Esophagus muscularis mucosa (tissue), 4 donors: ENCODE results near the gene ARSI. TPM values are rescaled to one million over a fixed set of nuclear protein-coding genes. Genes with fewer than 3 reads are reported as not detected.

ENCODE experiments used
- DNase-seq: peaks from one replicate; pipeline ENCODE4 v3.0.0-alpha.2; 2017; ENCODE audit errors: extremely low spot score
- H3K27ac ChIP-seq, 4 donors: fragments of 200-600 bp; sonication (generic); replicated peaks in 1 of 4; 1 replicate in 3 of 4; 2 replicates in 1 of 4; pipeline ENCODE4 v1.5.1; 2016 to 2019; ENCODE audit warnings: mild to moderate bottlenecking in 1 of 4
- H3K27me3 ChIP-seq, 4 donors: fragments of 200-600 bp; sonication (generic); one replicate each; pipeline versions ENCODE4 v1.5.1 to v1.6.0; 2016 to 2019
- H3K36me3 ChIP-seq, 4 donors: fragments of 200-600 bp; sonication (generic); one replicate each; pipeline ENCODE4 v1.5.1; 2016 to 2019
- H3K4me1 ChIP-seq, 4 donors: fragments of 200-600 bp; sonication (generic); one replicate each; pipeline ENCODE4 v1.5.1; 2016 to 2019
- H3K4me3 ChIP-seq, 4 donors: fragments of 200-600 bp; sonication (generic); 1 replicate in 2 of 4; 2 replicates in 2 of 4; pipeline ENCODE4 v1.5.1; 2016 to 2019; ENCODE audit warnings: mild to moderate bottlenecking in 4 of 4, moderate library complexity in 1 of 4
- H3K9me3 ChIP-seq, 4 donors: fragments of 200-600 bp; sonication (generic); 1 replicate in 3 of 4; 2 replicates in 1 of 4; pipeline ENCODE4 v1.5.1; 2016 to 2019
- CTCF ChIP-seq, 3 experiments: fragments of 200-600 bp in 2 of 3; fragments of 450-650 bp in 1 of 3; sonication (generic) in 2 of 3; IDR thresholded peaks; one replicate each; pipeline ENCODE4 v1.5.1; 2017 to 2019; ENCODE audit warnings: antibody characterized with exemption in 3 of 3, mild to moderate bottlenecking in 2 of 3, moderate library complexity in 1 of 3
- EP300 ChIP-seq: sonication (generic); formaldehyde crosslinking; IDR thresholded peaks from one replicate; pipeline ENCODE4 v1.6.1; 2017; ENCODE audit warnings: antibody characterized with exemption
- POLR2A ChIP-seq: fragments of 450-650 bp; IDR thresholded peaks from one replicate; pipeline ENCODE4 v1.6.1; 2017; ENCODE audit warnings: antibody characterized with exemption, moderate library complexity, mild to moderate bottlenecking, low read depth
- POLR2AphosphoS5 ChIP-seq, 2 donors: sonication (generic); formaldehyde crosslinking; IDR thresholded peaks; one replicate each; pipeline ENCODE4 v1.6.1; 2017; ENCODE audit warnings: antibody characterized with exemption in 2 of 2
- WGBS: methylation state at CpG from one replicate; pipeline ENCODE4 v1.1.5; 2018; 5-methylcytosine and 5-hydroxymethylcytosine counted together
- intact Hi-C: fragments of 100-400 bp; cut with DNase I; formaldehyde crosslinking; loops from one replicate; pipeline ENCODE4 v1.15.1; 2023
- total RNA-seq, 4 donors: library from RNA; depleted of rRNA; stranded (reverse); fragments of >200 nt; gene quantifications; one replicate each; pipeline versions ENCODE4 v1.1.0 to v1.2.1, GENCODE V29; 2016

The ARSI gene
- total RNA-seq, 4 donors from 2014 or later: 5.8 to 20.6 (median 10.1) TPM

DNA sequence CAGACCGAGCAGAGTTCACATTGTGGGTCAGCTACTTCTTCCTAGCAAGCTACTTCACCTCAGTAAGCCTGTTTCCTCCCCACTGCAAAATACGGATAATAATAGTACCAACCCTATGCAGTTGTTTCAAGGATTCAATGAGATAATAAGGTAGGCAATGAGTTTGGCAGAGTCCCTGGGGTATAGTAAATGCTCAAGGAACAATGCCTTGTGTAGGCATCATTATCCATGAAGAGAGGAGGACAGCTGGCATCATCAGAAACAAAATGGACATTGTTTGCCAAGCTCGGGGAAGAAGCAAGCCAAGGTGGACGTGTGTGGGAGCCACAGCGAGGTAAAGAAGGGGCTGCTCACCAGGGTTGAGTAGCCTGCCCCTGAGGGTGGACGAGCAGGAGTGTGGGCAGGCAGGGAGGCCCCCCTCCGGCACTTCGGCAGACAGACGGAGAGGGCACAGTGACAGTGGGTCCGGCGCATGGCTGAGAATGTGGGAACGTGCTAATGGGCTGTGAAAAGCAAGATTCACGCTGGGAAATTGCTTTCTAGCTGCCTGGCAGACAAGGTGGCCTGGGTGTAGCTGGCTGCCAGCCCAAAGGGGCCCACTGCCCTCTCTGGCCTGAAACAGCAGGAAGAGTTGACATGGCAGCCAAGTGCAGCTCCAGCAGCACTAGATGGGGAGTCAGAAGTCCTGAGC lies 23.2 kb downstream of the ARSI start:
- Histone ChIP-seq H3K4me1 (no peaks in the 10 kb centered on the region), H3K36me3 (no peaks in the 10 kb centered on the region), H3K4me3 (no peak overlapping the region), H3K27ac (no peak overlapping the region), H3K27me3 (no peaks in the 10 kb centered on the region), H3K9me3 (no peaks in the 10 kb centered on the region)
- 87% methylated on average over 13 of the region's 13 CpGs for WGBS
- no peak for TF ChIP-seq EP300
- TF ChIP-seq CTCF (IDR thresholded peaks at IDR 0.05): no peak
- no peak for TF ChIP-seq POLR2A
- no peak for TF ChIP-seq POLR2AphosphoS5 (IDR thresholded peaks at IDR 0.05)
- DNase-seq: no peak
- intact Hi-C loops: no loop called here

DNA sequence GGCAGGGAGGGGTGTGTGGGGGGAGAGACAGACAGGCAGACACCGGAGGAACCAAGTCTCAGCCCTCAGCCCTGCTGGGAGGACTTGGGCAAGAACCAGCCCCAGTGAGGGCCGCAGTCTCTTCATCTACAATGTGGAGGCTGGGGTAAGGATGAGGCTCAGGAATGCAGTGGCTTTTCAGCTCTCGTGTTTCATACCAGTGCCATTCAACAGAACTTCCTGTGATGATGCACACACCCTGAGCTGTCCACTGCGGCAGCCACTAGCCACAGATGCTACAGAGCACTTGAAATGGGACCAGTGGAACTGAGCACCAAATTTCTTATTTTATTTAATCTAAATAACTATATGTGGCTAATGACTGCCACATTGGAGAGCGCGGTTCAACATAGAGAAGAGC lies 23.8 kb downstream of the ARSI start:
- no peaks in the 10 kb centered on the region for H3K9me3 ChIP-seq
- H3K4me3 ChIP-seq: no peak overlapping the region
- H3K36me3 ChIP-seq: no peaks in the 10 kb centered on the region
- TF ChIP-seq POLR2AphosphoS5 (IDR thresholded peaks at IDR 0.05) (no peak), CTCF (IDR thresholded peaks at IDR 0.05) (no peak), EP300 (no peak), POLR2A (no peak)
- DNase-seq: no peak
- intact Hi-C loops: no loop called here
- H3K27me3 ChIP-seq: no peaks in the 10 kb centered on the region
- H3K27ac ChIP-seq: no peak overlapping the region
- WGBS: 93% methylated on average over 4 of the region's 6 CpGs
- H3K4me1 ChIP-seq: no peaks in the 10 kb centered on the region

DNA sequence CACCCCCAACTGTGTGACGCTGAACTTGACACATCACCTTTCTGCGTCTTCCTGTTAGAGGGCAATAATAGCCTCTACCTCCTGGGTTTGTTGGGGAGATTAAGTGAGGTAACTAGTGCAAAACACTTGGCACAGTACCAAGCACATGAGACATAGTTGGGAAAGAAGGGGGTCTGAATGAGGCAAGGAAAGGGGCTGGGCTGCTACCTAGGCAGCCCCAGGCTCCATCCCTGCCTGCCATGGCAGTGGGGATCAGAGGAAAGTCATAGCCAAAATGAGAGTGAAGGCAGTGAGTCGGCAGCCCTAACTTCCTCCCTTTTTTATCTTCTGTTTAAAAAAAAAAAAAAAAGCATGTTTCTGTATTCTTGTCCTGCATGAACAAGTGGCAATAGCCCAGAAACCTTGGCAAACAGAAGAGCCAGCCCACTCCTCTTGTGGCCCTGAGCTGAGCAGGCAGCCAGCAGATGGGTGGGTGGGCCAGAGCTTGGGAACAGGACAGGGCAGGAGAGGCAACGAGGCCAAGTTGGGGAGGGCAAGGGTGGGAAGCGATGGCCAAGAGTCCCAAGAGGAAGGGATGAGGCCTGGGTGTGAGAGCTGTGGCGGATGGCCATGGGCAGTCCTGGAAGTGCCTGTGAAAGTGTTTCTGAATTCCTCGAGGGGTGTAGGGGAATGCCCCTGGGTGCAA lies 24.5 kb downstream of the ARSI start:
- WGBS: 69% methylated on average over 6 of the region's 7 CpGs
- Histone ChIP-seq H3K27ac (no peak overlapping the region), H3K9me3 (no peaks in the 10 kb centered on the region), H3K27me3 (no peaks in the 10 kb centered on the region), H3K36me3 (no peaks in the 10 kb centered on the region), H3K4me3 (no peak overlapping the region), H3K4me1 (no peaks in the 10 kb centered on the region)
- intact Hi-C loops: no loop called here
- no peak for TF ChIP-seq CTCF (IDR thresholded peaks at IDR 0.05)
- TF ChIP-seq EP300: no peak
- TF ChIP-seq POLR2A: no peak
- no peak for TF ChIP-seq POLR2AphosphoS5 (IDR thresholded peaks at IDR 0.05)
- no peak for DNase-seq

DNA sequence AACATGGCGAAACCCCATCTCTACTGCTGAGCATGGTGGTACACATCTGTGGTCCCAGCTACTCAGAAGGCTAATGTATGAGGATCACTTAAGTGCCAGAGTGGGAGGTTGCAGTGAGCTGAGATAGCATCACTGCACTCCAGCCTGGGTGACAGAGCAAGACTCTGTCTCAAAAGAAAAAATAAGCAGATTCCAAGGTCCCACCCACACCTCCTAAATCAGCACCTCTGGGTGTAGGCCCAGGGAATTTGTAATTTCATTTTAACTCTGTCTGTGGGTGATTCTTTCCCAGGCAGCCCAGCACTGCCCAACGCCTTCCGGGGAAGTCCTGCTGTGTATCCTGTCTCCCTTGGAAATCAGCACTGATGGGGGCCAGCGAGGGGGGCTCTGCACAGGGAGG lies 25.7 kb downstream of the ARSI start:
- TF ChIP-seq EP300 (no peak), POLR2AphosphoS5 (IDR thresholded peaks at IDR 0.05) (no peak), CTCF (IDR thresholded peaks at IDR 0.05) (no peak), POLR2A (no peak)
- H3K4me3 ChIP-seq: no peak overlapping the region
- 72% methylated on average over 4 of the region's 4 CpGs for WGBS
- no peaks in the 10 kb centered on the region for H3K9me3 ChIP-seq
- H3K27me3 ChIP-seq: no peaks in the 10 kb centered on the region
- no peak for DNase-seq
- no peaks in the 10 kb centered on the region for H3K36me3 ChIP-seq
- intact Hi-C loops: no loop called here
- no peak overlapping the region for H3K27ac ChIP-seq
- H3K4me1 ChIP-seq: no peaks in the 10 kb centered on the region
